Measurements from ENCODE around the gene FBXO15.

The FBXO15 gene

DNA sequence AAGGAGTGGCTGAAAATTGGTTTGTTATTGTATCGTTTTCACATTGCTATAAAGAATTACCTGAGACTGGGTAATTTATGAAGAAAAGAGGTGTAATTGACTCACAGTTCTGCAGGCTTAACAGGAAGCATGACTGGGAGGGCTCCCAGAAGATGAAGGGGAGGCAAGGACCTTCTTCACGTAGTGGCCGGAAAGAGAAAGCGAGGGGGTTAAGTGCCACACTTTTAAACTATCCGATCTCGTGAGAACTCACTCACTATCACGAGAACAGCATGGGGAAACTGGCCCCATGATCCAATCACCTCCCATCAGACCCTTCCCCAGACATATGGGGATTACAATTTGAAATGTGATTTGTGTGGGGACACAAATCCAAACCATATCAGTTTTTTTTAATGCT lies 81.6 kb downstream of the FBXO15 start:
- Histone ChIP-seq H3K9me3 (ENCODE audit: control insufficient read depth, insufficient read depth, low read depth, low read length) (no peaks in the 10 kb centered on the region), H3K27ac (ENCODE audit: extremely low read depth, low read depth, low read length) (no peak overlapping the region), H3K4me1 (ENCODE audit: control insufficient read depth, insufficient read depth, low read length) (no peaks in the 10 kb centered on the region), H3K4me3 (ENCODE audit: low read depth, low read length) (no peak overlapping the region), H3K36me3 (ENCODE audit: control insufficient read depth in 2 of 2, insufficient read depth in 1 of 2, low read length in 2 of 2) (no peaks in the 10 kb centered on the region)
- TF ChIP-seq ZNF660 (tag by site-specific recombination; IDR thresholded peaks at IDR 0.05) (no peak), GLIS2 (tag by site-specific recombination; IDR thresholded peaks at IDR 0.05) (no peak), TCF7L2 (IDR thresholded peaks at IDR 0.05; ENCODE audit: borderline replicate concordance, low read depth, low read length) (no peak), KLF9 (tag by site-specific recombination; IDR thresholded peaks at IDR 0.05; ENCODE audit: low read depth) (no peak), ZNF16 (tag by site-specific recombination; IDR thresholded peaks at IDR 0.05; ENCODE audit: low read depth) (no peak), ZNF664 (tag by site-specific recombination; IDR thresholded peaks at IDR 0.05) (no peak), FEZF1 (tag by site-specific recombination; IDR thresholded peaks at IDR 0.05) (no peak), ZNF529 (tag by site-specific recombination; IDR thresholded peaks at IDR 0.05; ENCODE audit: insufficient replicate concordance) (no peak), ZFP41 (tag by site-specific recombination; IDR thresholded peaks at IDR 0.05; ENCODE audit: borderline replicate concordance) (no peak), ZNF654 (tag by site-specific recombination; IDR thresholded peaks at IDR 0.05; ENCODE audit: low read depth) (no peak), ZNF394 (tag by site-specific recombination; IDR thresholded peaks at IDR 0.05; ENCODE audit: borderline replicate concordance) (no peak), ZNF555 (tag by site-specific recombination; conservative IDR thresholded peaks at IDR 0.05) (no peak)
- TF ChIP-seq, protein P1, sequence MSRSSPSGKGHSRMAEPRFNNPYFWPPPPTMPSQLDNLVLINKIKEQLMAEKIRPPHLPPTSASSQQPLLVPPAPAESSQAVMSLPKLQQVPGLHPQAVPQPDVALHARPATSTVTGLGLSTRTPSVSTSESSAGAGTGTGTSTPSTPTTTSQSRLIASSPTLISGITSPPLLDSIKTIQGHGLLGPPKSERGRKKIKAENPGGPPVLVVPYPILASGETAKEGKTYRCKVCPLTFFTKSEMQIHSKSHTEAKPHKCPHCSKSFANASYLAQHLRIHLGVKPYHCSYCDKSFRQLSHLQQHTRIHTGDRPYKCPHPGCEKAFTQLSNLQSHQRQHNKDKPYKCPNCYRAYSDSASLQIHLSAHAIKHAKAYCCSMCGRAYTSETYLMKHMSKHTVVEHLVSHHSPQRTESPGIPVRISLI (tag by site-specific recombination; IDR thresholded peaks at IDR 0.05), result no peak
- TF ChIP-seq, protein P2, sequence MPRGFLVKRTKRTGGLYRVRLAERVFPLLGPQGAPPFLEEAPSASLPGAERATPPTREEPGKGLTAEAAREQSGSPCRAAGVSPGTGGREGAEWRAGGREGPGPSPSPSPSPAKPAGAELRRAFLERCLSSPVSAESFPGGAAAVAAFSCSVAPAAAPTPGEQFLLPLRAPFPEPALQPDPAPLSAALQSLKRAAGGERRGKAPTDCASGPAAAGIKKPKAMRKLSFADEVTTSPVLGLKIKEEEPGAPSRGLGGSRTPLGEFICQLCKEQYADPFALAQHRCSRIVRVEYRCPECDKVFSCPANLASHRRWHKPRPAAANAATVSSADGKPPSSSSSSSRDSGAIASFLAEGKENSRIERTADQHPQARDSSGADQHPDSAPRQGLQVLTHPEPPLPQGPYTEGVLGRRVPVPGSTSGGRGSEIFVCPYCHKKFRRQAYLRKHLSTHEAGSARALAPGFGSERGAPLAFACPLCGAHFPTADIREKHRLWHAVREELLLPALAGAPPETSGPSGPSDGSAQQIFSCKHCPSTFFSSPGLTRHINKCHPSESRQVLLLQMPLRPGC (tag by site-specific recombination; IDR thresholded peaks at IDR 0.05), result no peak
- TF ChIP-seq, protein P3, sequence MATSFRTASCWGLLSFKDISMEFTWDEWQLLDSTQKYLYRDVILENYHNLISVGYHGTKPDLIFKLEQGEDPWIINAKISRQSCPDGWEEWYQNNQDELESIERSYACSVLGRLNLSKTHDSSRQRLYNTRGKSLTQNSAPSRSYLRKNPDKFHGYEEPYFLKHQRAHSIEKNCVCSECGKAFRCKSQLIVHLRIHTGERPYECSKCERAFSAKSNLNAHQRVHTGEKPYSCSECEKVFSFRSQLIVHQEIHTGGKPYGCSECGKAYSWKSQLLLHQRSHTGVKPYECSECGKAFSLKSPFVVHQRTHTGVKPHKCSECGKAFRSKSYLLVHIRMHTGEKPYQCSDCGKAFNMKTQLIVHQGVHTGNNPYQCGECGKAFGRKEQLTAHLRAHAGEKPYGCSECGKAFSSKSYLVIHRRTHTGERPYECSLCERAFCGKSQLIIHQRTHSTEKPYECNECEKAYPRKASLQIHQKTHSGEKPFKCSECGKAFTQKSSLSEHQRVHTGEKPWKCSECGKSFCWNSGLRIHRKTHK (tag by site-specific recombination; IDR thresholded peaks at IDR 0.05), result no peak
- TF ChIP-seq, protein P4, sequence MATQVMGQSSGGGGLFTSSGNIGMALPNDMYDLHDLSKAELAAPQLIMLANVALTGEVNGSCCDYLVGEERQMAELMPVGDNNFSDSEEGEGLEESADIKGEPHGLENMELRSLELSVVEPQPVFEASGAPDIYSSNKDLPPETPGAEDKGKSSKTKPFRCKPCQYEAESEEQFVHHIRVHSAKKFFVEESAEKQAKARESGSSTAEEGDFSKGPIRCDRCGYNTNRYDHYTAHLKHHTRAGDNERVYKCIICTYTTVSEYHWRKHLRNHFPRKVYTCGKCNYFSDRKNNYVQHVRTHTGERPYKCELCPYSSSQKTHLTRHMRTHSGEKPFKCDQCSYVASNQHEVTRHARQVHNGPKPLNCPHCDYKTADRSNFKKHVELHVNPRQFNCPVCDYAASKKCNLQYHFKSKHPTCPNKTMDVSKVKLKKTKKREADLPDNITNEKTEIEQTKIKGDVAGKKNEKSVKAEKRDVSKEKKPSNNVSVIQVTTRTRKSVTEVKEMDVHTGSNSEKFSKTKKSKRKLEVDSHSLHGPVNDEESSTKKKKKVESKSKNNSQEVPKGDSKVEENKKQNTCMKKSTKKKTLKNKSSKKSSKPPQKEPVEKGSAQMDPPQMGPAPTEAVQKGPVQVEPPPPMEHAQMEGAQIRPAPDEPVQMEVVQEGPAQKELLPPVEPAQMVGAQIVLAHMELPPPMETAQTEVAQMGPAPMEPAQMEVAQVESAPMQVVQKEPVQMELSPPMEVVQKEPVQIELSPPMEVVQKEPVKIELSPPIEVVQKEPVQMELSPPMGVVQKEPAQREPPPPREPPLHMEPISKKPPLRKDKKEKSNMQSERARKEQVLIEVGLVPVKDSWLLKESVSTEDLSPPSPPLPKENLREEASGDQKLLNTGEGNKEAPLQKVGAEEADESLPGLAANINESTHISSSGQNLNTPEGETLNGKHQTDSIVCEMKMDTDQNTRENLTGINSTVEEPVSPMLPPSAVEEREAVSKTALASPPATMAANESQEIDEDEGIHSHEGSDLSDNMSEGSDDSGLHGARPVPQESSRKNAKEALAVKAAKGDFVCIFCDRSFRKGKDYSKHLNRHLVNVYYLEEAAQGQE (tag by site-specific recombination; IDR thresholded peaks at IDR 0.05), result no peak
- TF ChIP-seq, protein P5, sequence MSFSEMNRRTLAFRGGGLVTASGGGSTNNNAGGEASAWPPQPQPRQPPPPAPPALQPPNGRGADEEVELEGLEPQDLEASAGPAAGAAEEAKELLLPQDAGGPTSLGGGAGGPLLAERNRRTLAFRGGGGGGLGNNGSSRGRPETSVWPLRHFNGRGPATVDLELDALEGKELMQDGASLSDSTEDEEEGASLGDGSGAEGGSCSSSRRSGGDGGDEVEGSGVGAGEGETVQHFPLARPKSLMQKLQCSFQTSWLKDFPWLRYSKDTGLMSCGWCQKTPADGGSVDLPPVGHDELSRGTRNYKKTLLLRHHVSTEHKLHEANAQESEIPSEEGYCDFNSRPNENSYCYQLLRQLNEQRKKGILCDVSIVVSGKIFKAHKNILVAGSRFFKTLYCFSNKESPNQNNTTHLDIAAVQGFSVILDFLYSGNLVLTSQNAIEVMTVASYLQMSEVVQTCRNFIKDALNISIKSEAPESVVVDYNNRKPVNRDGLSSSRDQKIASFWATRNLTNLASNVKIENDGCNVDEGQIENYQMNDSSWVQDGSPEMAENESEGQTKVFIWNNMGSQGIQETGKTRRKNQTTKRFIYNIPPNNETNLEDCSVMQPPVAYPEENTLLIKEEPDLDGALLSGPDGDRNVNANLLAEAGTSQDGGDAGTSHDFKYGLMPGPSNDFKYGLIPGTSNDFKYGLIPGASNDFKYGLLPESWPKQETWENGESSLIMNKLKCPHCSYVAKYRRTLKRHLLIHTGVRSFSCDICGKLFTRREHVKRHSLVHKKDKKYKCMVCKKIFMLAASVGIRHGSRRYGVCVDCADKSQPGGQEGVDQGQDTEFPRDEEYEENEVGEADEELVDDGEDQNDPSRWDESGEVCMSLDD (tag by site-specific recombination; IDR thresholded peaks at IDR 0.05), result no peak
- TF ChIP-seq, protein P6, sequence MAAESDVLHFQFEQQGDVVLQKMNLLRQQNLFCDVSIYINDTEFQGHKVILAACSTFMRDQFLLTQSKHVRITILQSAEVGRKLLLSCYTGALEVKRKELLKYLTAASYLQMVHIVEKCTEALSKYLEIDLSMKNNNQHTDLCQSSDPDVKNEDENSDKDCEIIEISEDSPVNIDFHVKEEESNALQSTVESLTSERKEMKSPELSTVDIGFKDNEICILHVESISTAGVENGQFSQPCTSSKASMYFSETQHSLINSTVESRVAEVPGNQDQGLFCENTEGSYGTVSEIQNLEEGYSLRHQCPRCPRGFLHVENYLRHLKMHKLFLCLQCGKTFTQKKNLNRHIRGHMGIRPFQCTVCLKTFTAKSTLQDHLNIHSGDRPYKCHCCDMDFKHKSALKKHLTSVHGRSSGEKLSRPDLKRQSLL (tag by site-specific recombination; IDR thresholded peaks at IDR 0.05), result no peak
- ChIA-PET POLR2A (no interaction called here), CTCF (no interaction called here)

Measured in HEK293 (cell line).